K562 (cell line): ENCODE results near the gene KLF18. TPM values are rescaled to one million over a fixed set of nuclear protein-coding genes. Genes with fewer than 3 reads are reported as not detected.

Experiments used
- ATAC-seq: fragments of 200-7000 bp; cut with Tn5 transposase; 3 replicates; pipeline ENCODE4 v1.9.1; 2020; ENCODE audit warnings: moderate library complexity
- BruUV-seq: library from RNA; stranded (reverse); fragments of 400-500 nt; replicated peaks from 2 replicates; lab custom pipeline; 2021; lab: Mats Ljungman, UMichigan
- CTCF ChIA-PET: fragments of 300-600 bp; formaldehyde crosslinking; extraction: SDS; loops from one replicate; lab custom pipeline; 2021; ENCODE audit warnings: low intra/inter-chr PET ratio; lab: Yijun Ruan, JAX
- POLR2A ChIA-PET: fragments of 300-600, 350-650 bp; sonication (Branson Sonifier 250); formaldehyde crosslinking; extraction: SDS; loops from one replicate; lab custom pipeline; 2021; ENCODE audit warnings: antibody characterized with exemption, inconsistent platforms; lab: Yijun Ruan, JAX
- DNase-seq, 4 experiments: peaks; one replicate each; pipeline versions ENCODE4 v3.0.0 to v3.0.0-alpha.2; 2011 to 2018; ENCODE audit warnings: low spot score in 3 of 4, mixed read lengths in 3 of 4; ENCODE audit errors: extremely low read depth in 1 of 4
- FAIRE-seq: peaks from 2 replicates; lab custom pipeline; 2011; peaks lifted over from hg19 to GRCh38; lab: Jason Lieb, UNC
- H2AFZ ChIP-seq: 2 replicates; pipeline ENCODE4 v1.6.0; 2011; ENCODE audit warnings: low read depth, low read length, control low read depth, inconsistent platforms
- H3K27ac ChIP-seq: fragments of 200-600 bp; 3 replicates; pipeline ENCODE4 v1.8.0; 2011; ENCODE audit warnings: low read depth, mild to moderate bottlenecking, control low read depth, inconsistent platforms, low read length, moderate library complexity, mixed read lengths; ENCODE audit errors: extremely low read depth
- H3K27me3 ChIP-seq, 2 experiments: fragments of 300-600 bp in 1 of 2; 2 replicates in 1 of 2; 3 replicates in 1 of 2; pipeline versions ENCODE4 v1.6.0 to v1.8.0; 2011; ENCODE audit warnings: inconsistent platforms in 2 of 2, low read length in 2 of 2, mild to moderate bottlenecking in 1 of 2, mixed read lengths in 1 of 2, moderate library complexity in 1 of 2; ENCODE audit not compliant: control insufficient read depth in 2 of 2, insufficient read depth in 2 of 2
- H3K36me3 ChIP-seq: fragments of 300-600 bp; 3 replicates; pipeline ENCODE4 v1.8.0; 2011; ENCODE audit warnings: mild to moderate bottlenecking, low read length, inconsistent platforms; ENCODE audit not compliant: control insufficient read depth, insufficient read depth
- H3K4me1 ChIP-seq, 2 experiments: fragments of 200-600 bp in 1 of 2; replicated peaks in 1 of 2; 2 replicates in 1 of 2; 3 replicates in 1 of 2; pipeline versions ENCODE4 v1.5.1 to v1.8.0; 2011; ENCODE audit warnings: inconsistent platforms in 2 of 2, low read length in 2 of 2, mild to moderate bottlenecking in 1 of 2, mixed read lengths in 1 of 2, moderate library complexity in 1 of 2; ENCODE audit not compliant: control insufficient read depth in 2 of 2, insufficient read depth in 2 of 2
- H3K4me2 ChIP-seq: 2 replicates; pipeline ENCODE4 v1.6.1; 2011; ENCODE audit warnings: low read length, control low read depth, inconsistent platforms, mixed read lengths; ENCODE audit not compliant: insufficient read depth
- H3K4me3 ChIP-seq: fragments of 200-600 bp; sonication (generic), shearing (Covaris generic); 2 replicates; pipeline ENCODE4 v1.5.1; 2016; ENCODE audit warnings: control low read depth, inconsistent platforms
- H3K79me2 ChIP-seq: fragments of 200-600 bp; 3 replicates; pipeline ENCODE4 v1.8.0; 2011; ENCODE audit warnings: low read length, inconsistent platforms; ENCODE audit not compliant: control insufficient read depth, insufficient read depth
- H3K9ac ChIP-seq, 2 experiments: 2 replicates each; pipeline versions ENCODE4 v1.6.0 to v1.6.1; 2011; ENCODE audit warnings: low read depth in 2 of 2, low read length in 2 of 2, control low read depth in 1 of 2, inconsistent platforms in 1 of 2, mild to moderate bottlenecking in 1 of 2, mixed read lengths in 1 of 2; ENCODE audit not compliant: insufficient read depth in 1 of 2
- H3K9me1 ChIP-seq: one replicate; pipeline ENCODE4 v1.6.0; 2011; ENCODE audit warnings: inconsistent platforms, mild to moderate bottlenecking, low read length, moderate library complexity; ENCODE audit not compliant: control insufficient read depth, insufficient read depth
- H3K9me3 ChIP-seq: replicated peaks from 2 replicates; pipeline ENCODE4 v1.5.1; 2011; ENCODE audit warnings: low read depth, low read length, inconsistent platforms; ENCODE audit not compliant: control insufficient read depth, insufficient read depth
- H4K20me1 ChIP-seq: replicated peaks from 2 replicates; pipeline ENCODE4 v1.6.1; 2011; ENCODE audit warnings: low read length, inconsistent platforms, mixed read lengths; ENCODE audit not compliant: control insufficient read depth, insufficient read depth
- CBFA2T2 ChIP-seq: fragments of 450-650 bp; conservative IDR thresholded peaks from 2 replicates; pipeline ENCODE4 v1.6.1; 2017; ENCODE audit warnings: mild to moderate bottlenecking
- CREM ChIP-seq: IDR thresholded peaks from 2 replicates; pipeline ENCODE4 v1.6.1; 2014; ENCODE audit warnings: antibody characterized with exemption, low read depth
- FOS ChIP-seq: IDR thresholded peaks from 3 replicates; pipeline ENCODE4 v1.6.1; 2011; ENCODE audit not compliant: insufficient read length; ENCODE audit errors: extremely low read depth
- KAT7 ChIP-seq: sonication (generic); formaldehyde crosslinking; IDR thresholded peaks from 2 replicates; pipeline ENCODE4 v1.8.0; 2022; ENCODE audit warnings: missing genetic modification reagents, mild to moderate bottlenecking, borderline replicate concordance
- MIER1 ChIP-seq: fragments of 450-650 bp; IDR thresholded peaks from 2 replicates; pipeline ENCODE4 v1.6.1; 2016; ENCODE audit warnings: antibody characterized with exemption, mild to moderate bottlenecking, low read depth
- ZNF197 ChIP-seq: fragments of 200-800 bp; sonication (Bioruptor generic); IDR thresholded peaks from 2 replicates; pipeline ENCODE4 v1.6.1; 2016; ENCODE audit warnings: low read depth, missing genetic modification characterization, missing compliant biosample characterization
- ZNF511 ChIP-seq: sonication (generic); formaldehyde crosslinking; IDR thresholded peaks from 2 replicates; pipeline ENCODE4 v1.8.0; 2022; ENCODE audit warnings: mild to moderate bottlenecking, missing genetic modification reagents
- ZNF766 ChIP-seq: fragments of 200-800 bp; sonication (Bioruptor generic); conservative IDR thresholded peaks from 2 replicates; pipeline ENCODE4 v1.6.1; 2016; ENCODE audit warnings: missing genetic modification characterization, missing compliant biosample characterization
- WGBS: fragments of 100-300 bp; shearing (Covaris generic); methylation state at CpG from one replicate; pipeline ENCODE4 v1.1.6; 2016; ENCODE audit warnings: low coverage, mixed read lengths; ENCODE audit not compliant: insufficient coverage; ENCODE audit errors: missing lambda C conversion rate; 5-methylcytosine and 5-hydroxymethylcytosine counted together
- in situ Hi-C: fragments of 300-500 bp; cut with MboI; formaldehyde crosslinking; loops from 4 replicates; pipeline ENCODE4 v1.15.0; 2018; ENCODE audit warnings: inconsistent platforms, mixed read lengths
- intact Hi-C: fragments of 100-400 bp; cut with micrococcal nuclease; formaldehyde crosslinking; loops from 2 replicates; pipeline ENCODE4 v1.14.2; 2022
- polyA plus RNA-seq, 8 experiments: library from polyadenylated mRNA; depleted of rRNA in 4 of 8; stranded (reverse) in 5 of 8; unstranded in 3 of 8; fragments of >200 nt; fragmentation: Nextera tagmentation in 2 of 8; fragmentation: Illumina TruSeq in 1 of 8; extraction: Ambion mirVana in 2 of 8; extraction: Trizol in 1 of 8; gene quantifications; 2 replicates each; pipeline versions ENCODE4 v1.2.1 to v1.2.3, GENCODE V29; 2011 to 2014; ENCODE audit warnings: inconsistent platforms in 1 of 8, missing spikeins in 1 of 8
- total RNA-seq, 7 experiments: library from RNA; depleted of rRNA in 6 of 7; stranded (reverse); fragments of >200 nt in 6 of 7; fragmentation: Illumina TruSeq in 2 of 7; extraction: Trizol in 2 of 7; gene quantifications; 2 replicates each; pipeline versions ENCODE4 v1.2.1 to v1.2.3, GENCODE V29; 2011 to 2021; ENCODE audit warnings: low replicate concordance in 1 of 7
- TF ChIP-seq, protein P1 (sequence below): fragments of 250-450 bp; sonication (Bioruptor Pico); IDR thresholded peaks from 2 replicates; pipeline ENCODE4 v1.4.0; 2020; ENCODE audit warnings: mild to moderate bottlenecking, moderate library complexity
- TF ChIP-seq, protein P2 (sequence below): fragments of 200-800 bp; sonication (Bioruptor generic); IDR thresholded peaks from 2 replicates; pipeline ENCODE4 v1.6.1; 2016; ENCODE audit warnings: missing genetic modification characterization, missing compliant biosample characterization

KLF18 gene
- total and polyA plus RNA-seq, 9 of the 15 experiments (the other 6 are each of a cell fraction or from before 2014, with no cell fraction given): not detected

DNA sequence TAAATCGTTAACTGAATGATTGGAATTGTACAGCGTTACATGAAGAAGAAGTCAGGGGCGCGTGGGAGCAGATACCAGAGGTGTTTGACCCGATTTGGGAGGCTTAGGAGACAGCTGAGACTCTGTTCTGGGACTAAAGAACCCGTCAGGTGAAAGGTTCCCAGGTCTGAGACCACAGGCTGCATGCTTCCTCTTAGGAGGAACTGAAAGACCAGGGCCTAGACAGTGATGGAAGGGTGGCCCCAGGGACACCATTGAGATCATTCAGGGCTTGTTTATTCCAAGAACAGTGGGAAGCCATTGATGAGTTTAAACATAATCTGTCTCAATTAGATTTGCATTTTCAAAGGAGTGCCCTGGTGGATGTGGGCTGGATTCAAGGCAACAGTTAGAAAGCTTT is 21.9 kb downstream of the KLF18 start (continued):
- TF ChIP-seq, protein P1, sequence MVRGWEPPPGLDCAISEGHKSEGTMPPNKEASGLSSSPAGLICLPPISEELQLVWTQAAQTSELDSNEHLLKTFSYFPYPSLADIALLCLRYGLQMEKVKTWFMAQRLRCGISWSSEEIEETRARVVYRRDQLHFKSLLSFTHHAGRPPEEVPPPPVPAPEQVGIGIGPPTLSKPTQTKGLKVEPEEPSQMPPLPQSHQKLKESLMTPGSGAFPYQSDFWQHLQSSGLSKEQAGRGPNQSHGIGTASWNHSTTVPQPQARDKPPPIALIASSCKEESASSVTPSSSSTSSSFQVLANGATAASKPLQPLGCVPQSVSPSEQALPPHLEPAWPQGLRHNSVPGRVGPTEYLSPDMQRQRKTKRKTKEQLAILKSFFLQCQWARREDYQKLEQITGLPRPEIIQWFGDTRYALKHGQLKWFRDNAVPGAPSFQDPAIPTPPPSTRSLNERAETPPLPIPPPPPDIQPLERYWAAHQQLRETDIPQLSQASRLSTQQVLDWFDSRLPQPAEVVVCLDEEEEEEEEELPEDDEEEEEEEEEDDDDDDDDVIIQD (CRISPR knock-in tag): no peak
- TF ChIP-seq ZNF197 (CRISPR knock-in tag): no peak
- no peak for TF ChIP-seq CREM
- TF ChIP-seq, all 486 proteins: peak for 0

- 20% methylated on average over 17 of the region's 25 CpGs for WGBS
- no peaks in the 10 kb centered on the region for H3K9me3 ChIP-seq
- no peak within 1 kb of the TSS for H3K4me3 ChIP-seq
- in situ Hi-C loops: no loop called here
- no peak within 1 kb of the TSS for H3K9ac ChIP-seq
- FAIRE-seq (no peak), DNase-seq (no peak), ATAC-seq (no peak)
- H2AFZ ChIP-seq: no peak within 1 kb of the TSS
- no peaks in the 10 kb centered on the region for H3K9me1 ChIP-seq
- H3K4me1 ChIP-seq: 0 out of 5 replicates have a peak, but pooled peaks cover 0 to 3% of the 10 kb centered on the region in 2 experiments
- BruUV-seq: no TSS peak
- ChIA-PET POLR2A (no interaction called here), CTCF (no interaction called here)
- H4K20me1 ChIP-seq: no peaks in the 10 kb centered on the region
- H3K27ac ChIP-seq: no peak within 1 kb of the TSS
- H3K4me2 ChIP-seq: no peak within 1 kb of the TSS
- intact Hi-C loops: no loop called here
- H3K79me2 ChIP-seq: no peaks in the 10 kb centered on the region
- no peaks in the 10 kb centered on the region for H3K36me3 ChIP-seq
- peaks cover 56 to 58% of the 10 kb centered on the region in 2 experiments for H3K27me3 ChIP-seq
- no peak for TF ChIP-seq KAT7 (CRISPR knock-in tag)
- no peak for TF ChIP-seq ZNF511 (CRISPR knock-in tag)
- no peak for TF ChIP-seq ZNF766
- TF ChIP-seq FOS: no peak
- no peak for TF ChIP-seq MIER1
- no peak for TF ChIP-seq CBFA2T2
- TF ChIP-seq, protein P2, sequence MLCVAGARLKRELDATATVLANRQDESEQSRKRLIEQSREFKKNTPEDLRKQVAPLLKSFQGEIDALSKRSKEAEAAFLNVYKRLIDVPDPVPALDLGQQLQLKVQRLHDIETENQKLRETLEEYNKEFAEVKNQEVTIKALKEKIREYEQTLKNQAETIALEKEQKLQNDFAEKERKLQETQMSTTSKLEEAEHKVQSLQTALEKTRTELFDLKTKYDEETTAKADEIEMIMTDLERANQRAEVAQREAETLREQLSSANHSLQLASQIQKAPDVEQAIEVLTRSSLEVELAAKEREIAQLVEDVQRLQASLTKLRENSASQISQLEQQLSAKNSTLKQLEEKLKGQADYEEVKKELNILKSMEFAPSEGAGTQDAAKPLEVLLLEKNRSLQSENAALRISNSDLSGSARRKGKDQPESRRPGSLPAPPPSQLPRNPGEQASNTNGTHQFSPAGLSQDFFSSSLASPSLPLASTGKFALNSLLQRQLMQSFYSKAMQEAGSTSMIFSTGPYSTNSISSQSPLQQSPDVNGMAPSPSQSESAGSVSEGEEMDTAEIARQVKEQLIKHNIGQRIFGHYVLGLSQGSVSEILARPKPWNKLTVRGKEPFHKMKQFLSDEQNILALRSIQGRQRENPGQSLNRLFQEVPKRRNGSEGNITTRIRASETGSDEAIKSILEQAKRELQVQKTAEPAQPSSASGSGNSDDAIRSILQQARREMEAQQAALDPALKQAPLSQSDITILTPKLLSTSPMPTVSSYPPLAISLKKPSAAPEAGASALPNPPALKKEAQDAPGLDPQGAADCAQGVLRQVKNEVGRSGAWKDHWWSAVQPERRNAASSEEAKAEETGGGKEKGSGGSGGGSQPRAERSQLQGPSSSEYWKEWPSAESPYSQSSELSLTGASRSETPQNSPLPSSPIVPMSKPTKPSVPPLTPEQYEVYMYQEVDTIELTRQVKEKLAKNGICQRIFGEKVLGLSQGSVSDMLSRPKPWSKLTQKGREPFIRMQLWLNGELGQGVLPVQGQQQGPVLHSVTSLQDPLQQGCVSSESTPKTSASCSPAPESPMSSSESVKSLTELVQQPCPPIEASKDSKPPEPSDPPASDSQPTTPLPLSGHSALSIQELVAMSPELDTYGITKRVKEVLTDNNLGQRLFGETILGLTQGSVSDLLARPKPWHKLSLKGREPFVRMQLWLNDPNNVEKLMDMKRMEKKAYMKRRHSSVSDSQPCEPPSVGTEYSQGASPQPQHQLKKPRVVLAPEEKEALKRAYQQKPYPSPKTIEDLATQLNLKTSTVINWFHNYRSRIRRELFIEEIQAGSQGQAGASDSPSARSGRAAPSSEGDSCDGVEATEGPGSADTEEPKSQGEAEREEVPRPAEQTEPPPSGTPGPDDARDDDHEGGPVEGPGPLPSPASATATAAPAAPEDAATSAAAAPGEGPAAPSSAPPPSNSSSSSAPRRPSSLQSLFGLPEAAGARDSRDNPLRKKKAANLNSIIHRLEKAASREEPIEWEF (CRISPR knock-in tag): no peak
These were observed 22.7 kb downstream of the KLF18 start, which contains the start of gene KLF17 for GRCh38 chr1:44118682-44119081. Gene KLF17 (plus strand): TSS chr1:44118821. CDS start chr1:44118908, 87 bp downstream.
